HG03520 (cell line): Measurements from ENCODE around the gene USP17L19.
"Not testable (repeated sequence)": the region's sequence is repeated elsewhere in the genome, so short reads cannot be mapped to it uniquely, and the experiment has no call there.

ENCODE experiments used
- ATAC-seq: cut with Tn5 transposase; IDR thresholded peaks from one replicate; pipeline ENCODE4 v1.9.1; 2021; ENCODE audit warnings: mild to moderate bottlenecking, moderate library complexity; ENCODE audit not compliant: unreplicated experiment

The USP17L19 gene

GRCh38 chr4:9253078-9253477 is at the start of gene USP17L19:
Gene USP17L19 (plus strand): TSS chr4:9253378. CDS start chr4:9253378, 0 bp downstream.
- not testable (repeated sequence) for ATAC-seq

GRCh38 chr4:9210357-9210756 is 42.8 kb upstream of the USP17L19 start, which contains the start of gene USP17L10:
Gene USP17L10 (plus strand): TSS chr4:9210657. CDS start chr4:9210657, 0 bp downstream.
- ATAC-seq: not testable (repeated sequence)

GRCh38 chr4:9214701-9215100 is 38.5 kb upstream of the USP17L19 start:
- not testable (repeated sequence) for ATAC-seq

GRCh38 chr4:9215105-9215504 is 38.1 kb upstream of the USP17L19 start, which contains the start of gene USP17L11:
Gene USP17L11 (plus strand): TSS chr4:9215405. CDS start chr4:9215405, 0 bp downstream.
- ATAC-seq: not testable (repeated sequence)

- ATAC-seq: not testable (repeated sequence)
These were observed 33.3 kb upstream of the USP17L19 start, which contains the start of gene USP17L12 for GRCh38 chr4:9219852-9220251. Gene USP17L12 (plus strand): TSS chr4:9220152. CDS start chr4:9220152, 0 bp downstream.

GRCh38 chr4:9224596-9224995 is 28.6 kb upstream of the USP17L19 start, which contains the start of gene USP17L13:
Gene USP17L13 (plus strand): TSS chr4:9224896. CDS start chr4:9224896, 0 bp downstream.
- not testable (repeated sequence) for ATAC-seq

GRCh38 chr4:9230249-9230648 is 22.9 kb upstream of the USP17L19 start:
- not testable (repeated sequence) for ATAC-seq

GRCh38 chr4:9234085-9234484 is 19.1 kb upstream of the USP17L19 start, which contains the start of gene USP17L15:
Gene USP17L15 (plus strand): TSS chr4:9234385. CDS start chr4:9234385, 0 bp downstream.
- not testable (repeated sequence) for ATAC-seq

GRCh38 chr4:9238461-9238860 is 14.7 kb upstream of the USP17L19 start:
- ATAC-seq: not testable (repeated sequence)

GRCh38 chr4:9243579-9243978 is 9.6 kb upstream of the USP17L19 start, which contains the start of gene USP17L17:
Gene USP17L17 (plus strand): TSS chr4:9243879. CDS start chr4:9243879, 0 bp downstream.
- ATAC-seq: not testable (repeated sequence)

GRCh38 chr4:9247953-9248680 is 5.1 kb upstream of the USP17L19 start, which contains the start of gene USP17L18:
Gene USP17L18 (plus strand): TSS chr4:9248630. CDS start chr4:9248630, 0 bp downstream.
- ATAC-seq: not testable (repeated sequence)

GRCh38 chr4:9257824-9258223 is 4.6 kb downstream of the USP17L19 start, which contains the start of gene USP17L20:
Gene USP17L20 (plus strand): TSS chr4:9258124. CDS start chr4:9258124, 0 bp downstream.
- ATAC-seq: not testable (repeated sequence)

- ATAC-seq: not testable (repeated sequence)
These were observed 9.4 kb downstream of the USP17L19 start, which contains the start of gene USP17L21 for GRCh38 chr4:9262572-9262971. Gene USP17L21 (plus strand): TSS chr4:9262872. CDS start chr4:9262872, 0 bp downstream.

GRCh38 chr4:9267319-9267718 is 14.1 kb downstream of the USP17L19 start, which contains the start of gene USP17L22:
Gene USP17L22 (plus strand): TSS chr4:9267619. CDS start chr4:9267619, 0 bp downstream.
- not testable (repeated sequence) for ATAC-seq

GRCh38 chr4:9271719-9272118 is 18.5 kb downstream of the USP17L19 start:
- not testable (repeated sequence) for ATAC-seq
